ENCODE results near the gene PLD4. TPM values are rescaled to one million over a fixed set of nuclear protein-coding genes. Genes with fewer than 3 reads are reported as not detected.
"Not testable (repeated sequence)": the region's sequence is repeated elsewhere in the genome, so short reads cannot be mapped to it uniquely, and the experiment has no call there.

The PLD4 gene
- polyA plus RNA-seq, 1 donor, result 2.5 TPM

DNA sequence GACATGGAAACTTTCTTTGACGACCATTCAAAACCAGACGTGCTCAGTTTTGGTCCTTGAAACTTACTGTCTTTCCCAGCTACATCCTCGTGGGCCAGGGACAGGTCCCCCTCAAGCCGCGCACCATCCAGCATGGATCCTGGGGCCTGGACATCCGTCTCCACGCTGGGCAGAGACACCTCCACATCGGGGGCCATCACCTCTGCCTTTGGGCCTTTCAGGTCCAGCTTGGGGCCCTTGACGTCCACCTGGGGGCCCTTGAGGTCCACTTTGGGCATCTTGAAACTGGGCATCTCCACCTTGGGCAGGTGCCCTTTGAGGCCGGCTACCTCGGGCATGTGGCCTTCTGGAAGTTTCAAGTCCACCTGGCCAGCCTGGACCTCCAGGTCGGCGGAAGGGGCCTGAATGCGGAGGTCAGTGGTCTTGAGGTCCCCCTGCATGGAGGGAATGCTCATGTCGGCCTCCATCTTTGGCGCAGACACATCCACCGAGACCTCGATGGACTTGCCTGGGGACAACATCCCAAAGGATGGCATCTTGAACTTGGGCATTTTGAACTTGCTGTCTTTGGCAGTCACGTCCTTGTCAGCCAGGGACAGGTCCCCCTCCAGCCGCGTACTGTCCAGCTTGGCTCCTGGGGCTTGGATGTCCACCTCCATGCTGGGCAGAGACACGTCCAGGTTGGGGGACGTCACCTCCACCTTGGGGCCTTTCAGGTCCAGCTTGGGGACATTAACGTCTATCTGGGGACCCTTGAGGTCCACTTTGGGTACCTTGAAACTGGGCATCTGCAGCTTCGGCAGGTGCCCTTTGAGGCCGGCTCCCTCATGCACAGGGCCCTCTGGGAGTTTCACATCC is 17.1 kb downstream of the PLD4 start:
- DNase-seq, result no peak

DNA sequence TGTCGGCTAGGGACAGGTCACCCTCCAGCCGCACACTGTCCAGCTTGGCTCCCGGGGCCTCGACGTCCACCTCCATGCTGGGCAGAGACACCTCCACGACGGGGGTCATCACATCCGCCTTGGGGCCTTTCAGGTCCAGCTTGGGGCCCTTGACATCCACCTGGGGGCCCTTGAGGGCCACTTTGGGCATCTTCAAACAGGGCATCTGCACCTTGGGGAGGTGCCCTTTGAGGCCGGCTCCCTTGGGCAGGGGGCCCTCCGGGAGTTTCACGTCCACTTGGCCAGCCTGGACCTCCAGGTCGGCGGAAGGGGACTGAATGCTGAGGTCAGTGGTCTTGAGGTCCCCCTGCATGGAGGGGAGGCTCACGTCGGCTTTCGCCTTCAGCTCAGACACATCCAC is 17.9 kb downstream of the PLD4 start:
- no peak for DNase-seq

DNA sequence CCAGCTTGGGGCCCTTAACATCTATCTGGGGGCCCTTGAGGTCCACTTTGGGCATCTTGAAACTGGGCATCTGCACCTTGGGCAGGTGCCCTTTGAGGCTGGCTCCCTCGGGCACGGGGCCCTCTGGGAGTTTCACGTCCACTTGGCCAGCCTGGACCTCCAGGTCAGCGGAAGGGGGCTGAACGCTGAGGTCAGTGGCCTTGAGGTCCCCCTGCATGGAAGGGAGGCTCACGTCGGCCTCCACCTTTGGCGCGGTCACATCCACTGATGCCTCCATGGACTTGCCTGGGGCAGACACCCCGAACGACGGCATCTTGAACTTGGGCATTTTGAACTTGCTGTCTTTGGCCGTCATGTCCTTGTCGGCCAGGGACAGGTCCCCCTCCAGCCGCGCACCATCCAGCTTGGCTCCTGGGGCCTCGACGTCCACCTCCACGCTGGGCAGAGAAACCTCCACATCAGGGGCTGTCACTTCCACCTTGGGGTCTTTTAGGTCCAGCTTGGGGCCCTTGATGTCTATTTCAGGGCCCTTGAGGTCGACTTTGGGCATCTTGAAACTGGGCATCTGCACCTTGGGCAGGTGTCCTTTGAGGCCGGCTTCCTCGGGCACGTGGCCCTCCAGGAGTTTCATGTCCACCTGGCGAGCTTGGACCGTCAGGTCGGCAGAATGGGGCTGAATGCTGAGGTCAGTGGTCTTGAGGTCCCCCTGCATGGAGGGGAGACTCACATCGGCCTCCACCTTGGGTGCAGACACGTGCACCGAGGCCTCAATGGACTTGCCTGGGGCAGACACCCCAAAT is 18.7 kb downstream of the PLD4 start:
- not testable (repeated sequence) for DNase-seq

- not testable (repeated sequence) for DNase-seq
Observed at GRCh38 chr14:104944016-104944308, 19.3 kb downstream of the PLD4 start.

DNA sequence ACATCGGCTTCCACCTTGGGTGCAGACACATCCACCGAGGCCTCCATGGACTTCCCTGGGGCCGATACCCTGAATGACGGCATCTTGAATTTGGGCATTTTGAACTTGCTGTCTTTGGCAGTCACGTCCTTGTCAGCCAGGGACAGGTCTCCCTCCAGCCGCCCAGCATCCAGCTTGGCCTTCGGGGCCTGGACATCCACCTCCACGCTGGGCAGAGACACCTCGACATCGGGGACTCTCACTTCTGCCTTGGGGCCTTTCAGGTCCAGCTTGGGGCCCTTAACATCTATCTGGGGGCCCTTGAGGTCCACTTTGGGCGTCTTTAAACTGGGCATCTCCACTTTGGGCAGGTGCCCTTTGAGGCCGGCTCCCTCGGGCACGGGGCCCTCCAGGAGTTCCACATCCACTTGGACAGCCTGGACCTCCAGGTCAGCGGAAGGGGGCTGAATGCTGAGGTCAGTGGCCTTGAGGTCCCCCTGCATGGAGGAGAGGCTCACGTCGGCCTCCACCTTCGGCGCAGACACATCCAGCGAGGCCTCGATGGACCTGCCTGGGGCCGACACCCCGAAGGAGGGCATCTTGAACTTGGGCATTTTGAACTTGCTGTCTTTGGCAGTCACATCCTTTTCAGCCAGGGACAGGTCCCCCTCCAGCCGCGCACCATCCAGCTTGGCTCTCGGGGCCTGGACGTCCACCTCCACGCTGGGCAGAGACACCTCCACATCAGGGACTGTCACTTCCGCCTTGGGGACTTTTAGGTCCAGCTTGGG is 19.9 kb downstream of the PLD4 start:
- not testable (repeated sequence) for DNase-seq

- DNase-seq, result not testable (repeated sequence)
Observed at GRCh38 chr14:104945266-104945665, 20.6 kb downstream of the PLD4 start.

DNA sequence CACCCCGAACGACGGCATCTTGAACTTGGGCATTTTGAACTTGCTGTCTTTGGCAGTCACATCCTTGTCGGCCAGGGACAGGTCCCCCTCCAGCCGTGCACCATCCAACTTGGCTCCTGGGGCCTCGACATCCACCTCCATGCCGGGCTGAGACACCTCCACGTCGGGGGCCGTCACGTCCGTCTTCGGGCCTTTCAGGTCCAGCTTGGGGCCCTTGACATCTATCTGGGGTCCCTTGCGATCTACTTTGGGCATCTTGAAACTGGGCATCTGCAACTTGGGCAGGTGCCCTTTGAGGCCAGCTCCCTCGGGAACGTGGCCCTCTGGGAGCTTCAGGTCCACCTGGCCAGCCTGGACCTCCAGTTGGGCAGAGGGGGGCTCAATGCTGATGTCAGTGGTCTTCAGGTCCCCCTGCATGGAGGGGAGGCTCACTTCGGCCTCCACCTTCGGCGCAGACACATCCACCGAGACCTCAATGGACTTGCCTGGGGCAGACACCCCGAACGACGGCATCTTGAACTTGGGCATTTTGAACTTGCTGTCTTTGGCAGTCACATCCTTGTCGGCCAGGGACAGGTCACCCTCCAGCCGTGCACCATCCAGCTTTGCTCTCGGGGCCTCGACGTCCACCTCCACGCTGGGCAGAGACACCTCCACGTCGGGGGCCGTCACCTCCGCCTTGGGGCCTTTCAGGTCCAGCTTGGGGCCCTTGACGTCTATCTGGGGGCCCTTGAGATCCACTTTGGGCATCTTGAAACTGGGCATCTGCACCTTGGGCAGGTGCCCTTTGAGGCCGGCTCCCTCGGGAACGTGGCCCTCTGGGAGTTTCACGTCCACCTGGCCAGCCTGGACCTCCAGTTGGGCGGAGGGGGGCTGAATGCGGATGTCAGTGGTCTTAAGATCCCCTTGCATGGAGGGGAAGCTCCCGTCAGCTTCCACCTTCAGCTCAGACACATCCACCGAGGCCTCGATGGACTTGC is 21.6 kb downstream of the PLD4 start:
- not testable (repeated sequence) for DNase-seq

- not testable (repeated sequence) for DNase-seq
Observed at GRCh38 chr14:104947201-104947600, 22.5 kb downstream of the PLD4 start.

- DNase-seq, result not testable (repeated sequence)
Observed at GRCh38 chr14:104947881-104948735, 23.4 kb downstream of the PLD4 start.

DNA sequence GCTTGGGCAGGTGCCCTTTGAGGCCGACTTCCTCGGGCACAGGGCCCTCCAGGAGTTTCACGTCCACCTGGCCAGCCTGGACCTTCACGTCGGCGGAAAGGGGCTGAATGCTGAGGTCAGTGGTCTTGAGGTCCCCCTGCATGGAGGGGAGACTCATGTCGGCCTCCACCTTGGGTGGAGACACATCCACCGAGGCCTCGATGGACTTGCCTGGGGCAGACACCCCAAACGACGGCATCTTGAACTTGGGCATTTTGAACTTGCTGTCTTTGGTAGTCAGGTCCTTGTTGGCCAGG is 24.0 kb downstream of the PLD4 start:
- DNase-seq, result no peak

DNA sequence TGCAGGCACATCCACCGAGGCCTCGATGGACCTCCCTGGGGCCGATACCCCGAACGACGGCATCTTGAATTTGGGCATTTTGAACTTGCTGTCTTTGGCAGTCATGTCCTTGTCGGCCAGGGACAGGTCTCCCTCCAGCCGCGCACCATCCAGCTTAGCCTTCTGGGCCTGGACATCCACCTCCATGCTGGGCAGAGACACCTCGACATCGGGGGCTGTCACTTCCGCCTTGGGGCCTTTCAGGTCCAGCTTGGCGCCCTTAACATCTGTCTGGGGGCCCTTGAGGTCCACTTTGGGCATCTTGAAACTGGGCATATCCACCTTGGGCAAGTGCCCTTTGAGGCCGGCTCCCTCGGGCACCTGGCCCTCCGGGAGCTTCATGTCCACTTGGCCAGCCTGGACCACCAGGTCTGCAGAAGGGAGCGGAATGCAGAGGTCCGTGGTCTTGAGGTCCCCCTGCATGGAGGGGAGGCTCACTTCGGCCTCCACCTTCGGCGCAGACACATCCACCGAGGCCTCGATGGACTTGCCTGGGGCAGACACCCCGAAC is 24.8 kb downstream of the PLD4 start:
- DNase-seq, result not testable (repeated sequence)

GRCh38 chr14:104950021-104950420 is 25.3 kb downstream of the PLD4 start:
- DNase-seq, result no peak

- DNase-seq, result not testable (repeated sequence)
Observed at GRCh38 chr14:104950701-104951100, 26.0 kb downstream of the PLD4 start.

- DNase-seq, result not testable (repeated sequence)
Observed at GRCh38 chr14:104951863-104952657, 27.4 kb downstream of the PLD4 start.

GRCh38 chr14:104953097-104953496 is 28.4 kb downstream of the PLD4 start:
- DNase-seq, result no peak

GRCh38 chr14:104953896-104954656 is 29.4 kb downstream of the PLD4 start:
- no peak for DNase-seq

GRCh38 chr14:104954746-104955395 is 30.2 kb downstream of the PLD4 start:
- no peak for DNase-seq

DNA sequence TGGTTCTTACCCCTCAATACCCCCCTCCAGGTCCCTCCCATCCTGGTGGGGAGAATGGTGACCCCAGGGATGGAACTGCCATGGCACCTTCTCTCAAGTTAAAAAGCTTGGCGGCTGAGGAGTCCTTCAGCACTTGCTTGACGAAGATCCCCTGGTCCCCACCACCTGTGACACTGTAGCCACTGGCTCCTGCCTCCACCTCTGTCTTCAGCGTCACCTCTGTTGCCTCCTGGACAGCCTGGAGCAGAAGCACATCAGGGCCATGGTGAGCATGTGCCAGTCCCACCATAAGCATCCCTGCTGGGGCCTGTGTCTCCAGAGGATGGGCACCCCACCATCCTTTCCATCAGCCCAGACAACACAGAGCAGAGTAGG is 30.7 kb downstream of the PLD4 start:
- no peak for DNase-seq
